KG1 (cell line): ENCODE measurements around the gene ADAM23.

ENCODE experiments used
- DNase-seq: peaks from one replicate; lab custom pipeline; 2025; lab: John Stamatoyannopoulos, UW

ADAM23 gene

GRCh38 chr2:206569470-206569869 lies 126.1 kb downstream of the ADAM23 start:
- no peak for DNase-seq

GRCh38 chr2:206570199-206570598 lies 126.9 kb downstream of the ADAM23 start:
- DNase-seq, result no peak

GRCh38 chr2:206572725-206573124 lies 129.4 kb downstream of the ADAM23 start:
- no peak for DNase-seq

- no peak for DNase-seq
Observed at GRCh38 chr2:206573793-206574192, 130.5 kb downstream of the ADAM23 start.

- DNase-seq, result no peak
Observed at GRCh38 chr2:206584323-206585116, 141.2 kb downstream of the ADAM23 start.

GRCh38 chr2:206585335-206585734 lies 142.0 kb downstream of the ADAM23 start:
- DNase-seq, result no peak

GRCh38 chr2:206586609-206587008 lies 143.3 kb downstream of the ADAM23 start:
- no peak for DNase-seq

GRCh38 chr2:206597717-206598218 lies 154.4 kb downstream of the ADAM23 start:
- no peak for DNase-seq

- no peak for DNase-seq
Observed at GRCh38 chr2:206603243-206603642, 159.9 kb downstream of the ADAM23 start.

GRCh38 chr2:206610451-206610850 lies 167.1 kb downstream of the ADAM23 start:
- no peak for DNase-seq

GRCh38 chr2:206611191-206611590 lies 167.9 kb downstream of the ADAM23 start:
- no peak for DNase-seq

GRCh38 chr2:206611736-206612135 lies 168.4 kb downstream of the ADAM23 start:
- no peak for DNase-seq

- DNase-seq, result no peak
Observed at GRCh38 chr2:206614811-206615210, 171.5 kb downstream of the ADAM23 start.

- DNase-seq, result no peak
Observed at GRCh38 chr2:206615417-206616089, 172.2 kb downstream of the ADAM23 start.

GRCh38 chr2:206616151-206616550 lies 172.8 kb downstream of the ADAM23 start:
- DNase-seq, result no peak

- no peak for DNase-seq
Observed at GRCh38 chr2:206619011-206619410, 175.7 kb downstream of the ADAM23 start.

GRCh38 chr2:206626108-206626507 lies 182.8 kb downstream of the ADAM23 start:
- DNase-seq, result no peak

- DNase-seq, result no peak
Observed at GRCh38 chr2:206627632-206628031, 184.3 kb downstream of the ADAM23 start.

- DNase-seq, result no peak
Observed at GRCh38 chr2:206631340-206631739, 188.0 kb downstream of the ADAM23 start.

- no peak for DNase-seq
Observed at GRCh38 chr2:206635015-206635414, 191.7 kb downstream of the ADAM23 start.

GRCh38 chr2:206639636-206640035 lies 196.3 kb downstream of the ADAM23 start:
- no peak for DNase-seq

- no peak for DNase-seq
Observed at GRCh38 chr2:206641226-206641625, 197.9 kb downstream of the ADAM23 start.
